Stimulated activated CD8-positive, alpha-beta memory T cell treated with anti-CD3 and anti-CD28 coated beads, Interleukin-4, amount 100 ng/mL, for 4 hours (primary cell): ENCODE data around the gene JMJD4.
"Not testable (repeated sequence)": the region's sequence is repeated elsewhere in the genome, so short reads cannot be mapped to it uniquely, and the experiment has no call there.

Source experiments
- DNase-seq, 2 donors: peaks; one replicate each; pipeline ENCODE4 v3.0.0-alpha.2; 2020; ENCODE audit warnings: low read depth in 2 of 2, low spot score in 1 of 2

The JMJD4 gene

GRCh38 chr1:227701631-227702030 lies 33.5 kb downstream of the JMJD4 start:
- not testable (repeated sequence) for DNase-seq

GRCh38 chr1:227697321-227697864 lies 37.7 kb downstream of the JMJD4 start:
- DNase-seq: no peak

- no peak for DNase-seq
Observed at GRCh38 chr1:227685807-227686206, 49.3 kb downstream of the JMJD4 start.
